OCI-M1 (cell line): ENCODE results near the gene AGER.
A peak's percentile ranks its signal among the peaks of the same experiment; 100 is the strongest.

ENCODE experiments used
- DNase-seq: peaks from one replicate; lab custom pipeline; 2025; lab: John Stamatoyannopoulos, UW

The AGER gene

GRCh38 chr6:32168807-32169591 is 15.1 kb downstream of the AGER start:
- DNase-seq, result no peak

GRCh38 chr6:32168350-32168749 is 15.7 kb downstream of the AGER start:
- DNase-seq, result peak; percentile 79

DNA sequence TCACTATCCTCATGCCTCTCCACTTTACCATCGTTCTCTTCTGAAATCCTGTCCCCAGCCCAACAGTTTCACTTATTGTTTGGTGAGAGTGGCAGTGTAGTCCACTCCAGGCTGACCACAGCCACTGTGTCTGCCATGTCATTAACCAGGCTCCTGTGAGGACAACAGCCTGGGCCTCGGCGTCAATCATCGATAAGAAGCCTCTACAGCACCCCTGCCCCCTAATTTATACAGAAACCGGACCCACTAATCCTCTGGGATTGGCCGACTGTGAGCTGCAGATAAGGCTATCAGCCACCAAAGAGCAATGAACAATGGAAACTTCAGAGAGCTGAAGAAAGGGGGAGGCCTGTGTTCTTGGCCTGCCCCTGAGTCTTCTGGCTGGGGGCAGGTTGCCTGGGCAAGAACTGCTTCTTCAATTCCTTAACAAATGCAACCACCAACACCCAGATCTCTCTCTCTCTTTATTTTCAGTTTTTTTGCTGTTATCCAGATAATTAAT is 16.2 kb downstream of the AGER start:
- DNase-seq, result peak; percentile 99

- no peak for DNase-seq
Observed at GRCh38 chr6:32167154-32167760, 16.8 kb downstream of the AGER start.

DNA sequence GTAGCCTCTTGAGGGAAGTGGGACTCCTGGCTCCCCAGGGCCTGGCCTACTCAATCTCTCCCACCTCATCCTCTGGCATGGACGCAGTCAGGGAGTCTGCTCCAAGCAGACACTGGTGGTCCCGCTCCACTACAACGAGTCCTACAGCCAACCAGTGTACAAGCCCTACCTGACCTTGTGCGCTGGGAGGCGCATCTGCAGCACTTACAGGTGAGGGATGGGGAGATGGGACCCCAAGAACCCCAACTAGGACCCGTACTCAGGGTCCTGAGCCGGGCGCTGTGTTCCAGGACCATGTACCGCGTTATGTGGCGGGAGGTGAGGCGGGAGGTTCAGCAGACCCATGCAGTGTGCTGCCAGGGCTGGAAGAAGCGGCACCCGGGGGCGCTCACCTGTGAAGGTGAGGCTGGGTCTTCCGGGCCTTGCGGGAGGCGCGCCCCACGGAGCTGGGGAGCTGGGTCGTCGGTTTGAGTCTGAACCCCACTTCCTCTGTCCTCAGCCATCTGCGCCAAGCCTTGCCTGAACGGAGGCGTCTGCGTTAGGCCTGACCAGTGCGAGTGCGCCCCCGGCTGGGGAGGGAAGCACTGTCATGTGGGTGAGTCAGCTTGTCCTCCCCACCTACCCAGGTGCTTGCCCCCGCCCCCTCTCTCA is 17.5 kb downstream of the AGER start:
- DNase-seq, result no peak

DNA sequence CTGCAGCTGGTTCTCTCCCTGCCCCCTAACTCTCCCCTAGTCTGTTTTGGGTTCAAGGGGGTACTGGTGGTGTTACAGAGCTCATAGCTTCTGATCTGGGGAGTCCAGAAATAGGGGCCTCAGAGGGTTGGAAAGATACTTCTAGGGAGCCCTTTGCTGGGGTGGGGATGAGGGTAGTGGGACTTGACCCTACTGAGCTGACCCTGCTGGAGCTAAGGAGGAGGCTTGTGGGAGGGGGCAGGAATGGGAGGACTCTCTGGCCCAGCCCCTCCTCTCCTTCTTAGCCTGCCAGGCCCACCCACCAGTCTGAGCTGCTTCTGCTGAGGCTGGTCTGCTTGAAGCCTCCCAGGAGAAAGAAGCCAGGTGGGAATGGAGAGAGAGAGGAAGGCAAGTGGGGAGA is 19.8 kb downstream of the AGER start, which contains the start of gene EGFL8:
Gene EGFL8, plus strand, starts transcription at position 301 of the 400 bp plus-strand sequence. CDS start 1,571 bp downstream, outside the sequence.
- DNase-seq, result no peak

GRCh38 chr6:32163559-32164258 is 20.3 kb downstream of the AGER start:
- no peak for DNase-seq

DNA sequence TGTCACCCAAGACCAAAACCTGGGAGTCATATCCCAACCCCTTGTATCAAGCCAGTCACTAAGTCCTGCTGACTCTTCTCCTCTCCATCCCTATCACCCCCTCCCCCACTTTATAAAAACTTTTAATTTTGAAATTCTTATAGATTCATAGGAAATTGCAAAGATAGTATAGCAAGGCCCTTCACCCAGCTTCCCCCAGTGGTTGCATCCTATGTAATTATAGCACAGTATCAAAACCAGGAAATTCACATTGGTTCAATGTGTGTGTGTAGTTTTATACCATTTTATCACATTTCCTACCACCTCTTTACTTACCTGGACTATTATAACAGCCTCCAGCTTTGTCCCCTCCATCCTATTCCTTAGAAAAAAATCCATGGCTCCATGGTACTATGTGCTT is 26.0 kb downstream of the AGER start:
- no peak for DNase-seq

DNA sequence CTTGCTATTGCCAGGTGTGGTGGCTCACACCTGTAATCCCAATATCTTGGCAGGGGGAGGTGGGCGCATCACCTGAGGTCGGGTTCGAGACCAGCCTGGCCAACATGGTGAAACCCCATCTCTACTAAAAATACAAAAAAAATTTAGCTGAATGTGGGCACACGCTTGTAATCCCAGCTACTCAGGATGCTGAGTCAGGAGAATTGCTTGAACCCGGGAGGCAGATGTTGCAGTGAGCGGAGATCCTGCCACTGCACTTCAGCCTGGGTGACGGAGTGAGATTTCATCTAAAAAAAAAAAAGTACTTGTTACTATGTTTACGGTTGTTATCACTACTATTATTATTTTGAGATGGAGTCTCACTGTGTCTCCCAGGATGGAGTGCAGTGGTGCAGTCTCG is 27.2 kb downstream of the AGER start:
- DNase-seq, result no peak

DNA sequence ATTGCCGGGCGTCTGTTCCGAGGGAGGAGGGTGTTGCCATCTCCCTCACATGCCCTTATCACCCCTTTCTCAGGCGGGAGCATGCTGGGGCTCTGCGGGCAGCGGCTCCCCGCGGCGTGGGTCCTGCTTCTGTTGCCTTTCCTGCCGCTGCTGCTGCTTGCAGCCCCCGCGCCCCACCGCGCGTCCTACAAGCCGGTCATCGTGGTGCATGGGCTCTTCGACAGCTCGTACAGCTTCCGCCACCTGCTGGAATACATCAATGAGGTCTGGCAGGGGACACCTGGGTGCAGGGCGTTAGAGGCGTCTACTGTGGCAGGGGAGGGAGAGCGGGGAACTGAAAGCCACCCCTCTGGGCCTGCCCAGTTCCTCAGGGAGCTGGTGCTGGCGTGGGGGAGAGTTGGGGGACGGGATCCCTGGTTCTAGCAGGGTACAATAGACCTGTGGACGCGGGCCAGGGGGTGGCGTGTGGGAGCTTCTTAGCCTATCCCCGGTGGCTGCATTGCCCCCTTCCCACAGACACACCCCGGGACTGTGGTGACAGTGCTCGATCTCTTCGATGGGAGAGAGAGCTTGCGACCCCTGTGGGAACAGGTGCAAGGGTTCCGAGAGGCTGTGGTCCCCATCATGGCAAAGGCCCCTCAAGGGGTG is 29.4 kb downstream of the AGER start:
- DNase-seq, result peak; percentile 88

DNA sequence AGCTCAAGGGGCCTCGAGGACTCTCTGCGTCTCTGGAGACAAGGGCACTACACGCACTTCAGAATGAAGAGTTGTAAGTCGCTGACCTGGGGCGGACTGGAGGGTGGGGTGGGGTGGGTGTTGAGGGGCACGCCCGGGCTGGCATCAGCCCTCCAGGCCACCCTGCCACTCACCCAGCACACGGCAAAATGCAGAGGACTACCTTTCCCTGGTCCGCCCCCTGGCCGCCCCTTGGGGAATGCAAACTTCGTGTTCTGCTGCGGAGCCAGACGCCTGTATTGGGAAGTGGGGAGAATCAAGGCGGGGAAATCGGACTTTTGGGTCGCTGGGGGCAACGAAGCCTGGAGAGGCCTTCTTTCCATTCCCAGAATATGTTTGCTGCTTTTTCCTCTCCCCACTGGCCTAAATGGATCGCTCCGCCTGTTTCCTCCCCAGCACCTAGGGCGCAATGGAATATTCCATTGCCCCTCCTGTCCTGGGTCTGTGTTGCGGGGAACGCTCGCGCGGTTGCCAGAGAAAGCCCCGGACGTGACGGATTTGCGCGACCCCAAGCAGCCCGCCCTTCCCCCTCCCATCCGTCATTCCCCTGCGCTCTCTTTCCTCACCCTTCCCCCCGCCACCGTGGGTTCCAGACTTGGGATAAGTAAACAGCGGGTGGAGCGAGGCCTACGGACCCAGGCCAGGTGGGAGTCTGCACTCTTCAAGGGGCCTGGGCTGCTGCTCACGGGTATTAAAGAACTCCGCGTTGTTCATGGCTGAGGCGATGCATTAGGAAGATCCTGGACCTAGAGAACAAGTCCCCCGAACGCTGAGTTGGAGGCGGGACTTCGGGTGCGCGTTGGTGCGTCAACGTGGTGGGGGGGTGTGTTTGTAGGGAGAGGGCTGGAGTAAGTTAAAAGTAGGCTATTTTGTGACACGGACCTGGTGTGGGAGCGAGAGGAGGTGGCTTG is 30.2 kb downstream of the AGER start, which contains the start of gene PPT2:
Gene PPT2, plus strand, starts transcription at position 578 of the 950 bp plus-strand sequence. CDS start 454 bp downstream, outside the sequence.
- DNase-seq, result peak; percentile 97

DNA sequence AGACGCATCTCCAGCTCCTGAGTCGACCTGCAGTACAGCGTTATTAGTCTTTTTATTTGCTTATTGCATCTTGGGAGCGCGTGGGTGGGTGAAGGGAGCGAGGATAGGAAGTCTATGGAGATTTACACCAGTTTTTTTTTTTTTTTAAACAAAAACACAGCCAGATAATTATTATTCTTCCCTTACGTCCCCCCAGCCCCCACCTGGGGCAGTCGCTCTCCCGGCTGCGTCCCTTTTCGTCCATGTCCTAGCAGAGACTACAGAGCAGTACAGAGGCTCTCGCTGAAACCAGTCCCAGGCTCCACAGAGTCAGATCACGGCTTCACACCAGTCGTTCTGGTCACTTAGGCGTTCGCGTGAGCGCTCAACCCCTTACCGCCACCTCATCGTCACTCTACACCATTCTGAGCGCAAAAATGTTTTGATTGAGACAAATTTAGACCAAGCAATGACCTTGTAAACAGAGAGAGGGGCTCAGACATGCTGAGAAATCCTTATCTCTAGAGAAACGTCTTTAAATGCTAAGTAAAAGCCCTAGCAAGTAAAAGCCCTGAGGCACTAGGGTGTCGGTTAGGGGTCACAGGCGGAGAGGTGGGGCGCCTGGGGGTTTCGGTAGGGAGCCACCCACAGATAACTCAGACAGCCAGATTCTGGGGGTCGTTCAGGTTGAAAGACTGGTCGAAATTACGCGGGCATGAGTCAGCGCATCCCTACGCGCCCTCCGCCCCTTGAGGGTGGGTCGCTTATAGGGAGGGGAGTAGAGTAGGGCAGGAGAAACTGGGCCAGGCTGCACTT is 31.1 kb downstream of the AGER start:
- DNase-seq, result peak; percentile 84

DNA sequence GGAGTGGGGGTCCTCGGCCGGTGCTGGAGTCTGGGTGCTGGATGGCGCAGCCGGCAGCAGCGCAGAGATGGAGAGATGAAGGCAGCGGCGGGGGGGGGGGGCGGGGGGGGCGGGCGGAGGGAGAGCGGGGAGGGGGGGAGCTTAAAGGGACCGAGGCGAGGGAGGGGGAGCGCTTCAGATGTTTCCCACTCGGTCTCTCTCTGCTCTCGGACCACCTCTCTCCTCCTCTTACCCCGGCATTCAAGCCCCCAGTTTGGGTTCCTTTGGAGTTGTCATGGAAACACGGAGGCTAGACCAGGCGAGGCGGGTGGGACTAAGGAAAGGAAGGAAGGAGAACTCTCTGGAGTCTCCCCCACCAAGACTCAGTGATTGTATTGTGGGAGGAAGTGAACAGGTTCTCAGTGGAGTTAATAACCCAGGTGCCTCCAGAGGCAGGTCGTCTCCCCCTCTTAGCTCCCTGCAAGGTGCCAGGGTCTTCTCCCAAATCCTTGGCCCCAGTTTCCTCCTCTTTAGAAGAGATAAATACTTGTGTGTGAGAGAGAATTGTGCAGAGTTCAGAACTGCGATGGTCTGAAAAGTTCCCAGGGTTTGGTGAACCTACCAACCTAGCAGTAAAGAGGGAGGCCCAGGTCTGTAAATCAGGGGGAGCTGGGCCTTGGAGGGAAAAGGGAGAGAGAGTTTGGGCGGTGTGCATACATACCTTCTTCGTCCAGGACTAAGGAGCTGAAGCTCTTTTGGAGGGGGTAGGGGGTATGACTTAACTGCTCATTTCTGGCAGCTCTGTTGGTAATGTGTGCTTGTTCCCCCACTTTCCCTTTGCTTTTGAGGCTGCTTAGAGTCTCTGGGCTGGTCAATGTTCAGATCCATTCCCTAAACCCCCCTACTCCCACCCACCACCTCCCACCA is 31.9 kb downstream of the AGER start, which contains the start of gene PRRT1:
Gene PRRT1, minus strand, starts transcription at position 77 of the 906 bp plus-strand sequence. CDS start 112 bp downstream, outside the sequence.
- no peak for DNase-seq

GRCh38 chr6:32151181-32151862 is 32.7 kb downstream of the AGER start:
- DNase-seq, result no peak

DNA sequence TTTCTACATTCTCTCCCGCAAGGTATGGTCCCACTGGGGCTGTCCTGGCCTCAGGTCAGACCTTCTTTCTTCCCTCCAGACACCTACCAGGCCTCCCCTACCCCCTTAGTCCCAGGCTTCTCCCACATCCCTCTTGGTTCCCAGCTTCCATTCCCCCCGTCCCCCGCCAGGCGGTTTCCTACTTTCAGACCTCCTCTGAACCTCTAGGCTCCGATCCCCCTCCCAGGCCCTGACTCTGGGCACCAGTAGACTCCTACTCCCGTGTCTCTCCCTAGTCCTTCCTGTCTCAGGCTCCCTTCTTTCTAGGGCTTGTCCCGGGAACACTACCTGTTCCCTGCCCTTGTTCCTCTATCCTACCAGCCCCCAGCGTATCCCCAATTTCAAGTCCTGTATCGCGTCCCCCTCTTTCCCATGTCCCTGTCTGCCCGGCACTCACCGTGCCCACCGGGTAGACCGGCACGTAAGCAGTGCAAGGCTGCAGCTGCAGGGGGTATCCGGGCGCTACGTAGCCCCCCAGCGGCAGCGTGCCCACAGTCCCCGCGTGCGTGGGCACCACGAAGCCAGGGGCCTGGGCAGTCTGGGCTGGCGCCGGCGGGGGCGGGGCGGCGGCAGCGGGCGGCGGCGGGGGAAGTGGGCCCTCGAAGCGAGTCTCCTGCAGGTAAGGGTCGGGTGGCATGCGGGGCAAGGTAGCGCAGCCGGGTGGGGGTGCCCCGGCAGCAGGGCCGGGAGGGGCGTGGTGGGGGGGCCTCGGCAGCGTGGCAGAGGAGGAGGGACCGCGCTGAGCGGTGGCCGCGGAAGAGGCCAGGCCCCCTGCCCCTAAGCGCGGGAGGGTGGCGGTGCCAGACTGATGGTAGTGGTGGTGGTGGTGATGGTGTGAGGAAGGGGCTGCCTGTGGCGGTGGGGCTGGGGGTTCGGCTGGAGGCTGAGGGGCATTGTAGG is 33.9 kb downstream of the AGER start:
- DNase-seq, result no peak

DNA sequence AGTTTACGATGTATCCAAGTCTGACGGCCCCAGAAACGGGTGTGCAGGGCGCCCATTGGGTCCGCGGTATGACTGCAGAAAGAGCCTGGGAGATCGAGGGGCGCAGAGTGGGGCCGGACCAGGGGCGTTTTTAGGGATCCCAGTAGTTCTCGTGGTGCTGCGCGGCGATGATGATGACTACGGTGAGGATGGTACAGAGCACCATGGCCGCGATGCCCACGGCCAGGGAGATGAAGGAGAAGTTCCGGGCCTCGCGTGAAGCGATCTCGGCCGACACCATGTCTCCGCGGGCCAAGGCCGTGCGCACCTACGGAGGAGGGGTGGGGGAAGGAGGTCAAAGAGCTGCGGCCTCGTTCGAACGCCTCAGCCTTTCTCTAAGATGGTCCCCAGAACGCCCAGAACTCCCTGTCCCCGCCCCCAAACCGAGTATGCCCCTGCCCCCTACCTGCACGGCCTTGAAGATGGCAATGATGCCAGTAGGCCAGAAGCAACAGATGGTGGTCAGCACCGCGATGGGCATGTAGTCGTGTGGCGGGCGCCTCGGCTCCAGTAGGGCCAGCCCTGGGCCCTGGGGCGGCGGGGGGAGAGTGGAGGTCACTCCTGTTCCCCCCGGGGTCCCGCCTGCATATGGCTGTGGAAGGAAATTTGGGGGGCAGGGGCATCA is 34.8 kb downstream of the AGER start:
- DNase-seq, result no peak
